TTC549 (cell line): ENCODE data around the gene AHCYL2.
"Not testable (repeated sequence)": the region's sequence is repeated elsewhere in the genome, so short reads cannot be mapped to it uniquely, and the experiment has no call there.

ENCODE experiments used
- FAIRE-seq: peaks from 2 replicates; lab custom pipeline; 2012; peaks lifted over from hg19 to GRCh38; lab: Jason Lieb, UNC

Gene AHCYL2

DNA sequence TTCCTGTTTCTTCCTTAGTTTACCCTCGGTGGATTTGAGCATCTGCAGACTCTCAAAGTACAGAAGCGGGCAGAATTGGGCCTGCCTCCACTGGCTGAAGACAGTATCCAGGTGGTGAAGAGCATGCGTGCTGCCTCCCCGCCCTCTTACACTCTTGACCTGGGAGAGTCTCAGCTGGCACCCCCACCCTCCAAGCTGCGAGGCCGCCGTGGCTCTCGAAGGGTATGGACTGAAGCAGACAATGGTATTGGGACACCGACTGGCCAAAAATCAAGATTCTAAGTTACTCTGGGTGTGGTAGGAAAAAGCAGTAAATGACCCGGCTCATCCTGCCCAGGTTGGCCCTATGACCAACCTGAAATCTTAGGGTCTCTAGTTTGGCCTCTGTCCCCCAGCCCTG, 231.6 kb downstream of the AHCYL2 start:
- no peak for FAIRE-seq

DNA sequence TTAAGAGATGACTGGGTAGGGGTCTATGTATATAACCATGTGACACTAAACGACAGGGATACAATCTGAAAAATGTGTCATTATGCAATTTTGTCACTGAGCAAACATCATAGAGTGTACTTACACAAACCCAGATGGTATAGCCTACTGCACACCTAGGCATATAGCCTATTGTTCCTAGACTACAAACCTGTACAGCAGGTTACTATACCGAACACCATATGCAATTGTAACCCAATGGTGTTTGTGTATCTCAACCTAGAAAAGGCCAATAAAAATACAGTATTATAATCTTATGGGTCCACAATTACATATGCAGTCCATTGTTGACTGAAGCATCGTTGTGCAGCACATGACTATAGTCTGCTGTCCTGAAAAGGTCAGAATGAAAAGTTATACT, 232.3 kb downstream of the AHCYL2 start:
- no peak for FAIRE-seq

DNA sequence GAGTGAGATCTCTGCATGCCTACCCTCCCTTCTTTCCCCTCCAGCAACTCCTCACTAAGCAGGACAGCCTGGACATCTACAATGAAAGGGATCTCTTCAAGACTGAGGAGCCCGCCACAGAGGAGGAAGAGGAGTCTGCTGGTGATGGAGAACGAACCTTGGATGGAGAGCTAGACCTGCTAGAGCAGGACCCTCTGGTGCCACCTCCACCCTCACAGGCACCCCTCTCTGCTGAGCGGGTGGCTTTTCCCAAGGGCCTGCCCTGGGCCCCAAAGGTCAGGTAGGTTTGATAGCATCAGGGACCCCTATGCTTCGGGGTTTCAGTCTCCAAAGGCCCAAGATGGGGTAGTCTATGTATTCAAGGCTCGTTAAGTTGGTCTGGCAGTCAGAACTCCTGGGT, 233.3 kb downstream of the AHCYL2 start:
- no peak for FAIRE-seq

DNA sequence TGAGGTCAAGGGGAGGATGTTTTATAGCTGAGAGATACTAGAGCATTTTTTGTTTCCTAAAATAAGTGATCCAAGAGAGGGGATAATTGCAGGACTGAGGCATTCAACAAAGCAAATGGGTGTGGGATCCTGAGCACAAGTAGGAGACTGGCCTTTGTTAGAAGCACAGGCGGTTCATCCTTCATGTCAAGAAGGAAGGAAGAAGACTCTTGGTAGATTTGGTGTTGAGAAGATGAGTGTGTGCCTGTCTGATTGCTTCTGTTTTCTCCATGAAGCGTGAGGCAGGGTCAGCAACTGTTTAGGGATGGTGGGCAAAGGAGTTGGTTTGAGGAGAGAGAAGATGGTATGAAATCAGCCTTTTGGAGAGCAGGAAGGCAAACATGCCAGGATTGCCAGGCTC, 237.0 kb downstream of the AHCYL2 start:
- no peak for FAIRE-seq

DNA sequence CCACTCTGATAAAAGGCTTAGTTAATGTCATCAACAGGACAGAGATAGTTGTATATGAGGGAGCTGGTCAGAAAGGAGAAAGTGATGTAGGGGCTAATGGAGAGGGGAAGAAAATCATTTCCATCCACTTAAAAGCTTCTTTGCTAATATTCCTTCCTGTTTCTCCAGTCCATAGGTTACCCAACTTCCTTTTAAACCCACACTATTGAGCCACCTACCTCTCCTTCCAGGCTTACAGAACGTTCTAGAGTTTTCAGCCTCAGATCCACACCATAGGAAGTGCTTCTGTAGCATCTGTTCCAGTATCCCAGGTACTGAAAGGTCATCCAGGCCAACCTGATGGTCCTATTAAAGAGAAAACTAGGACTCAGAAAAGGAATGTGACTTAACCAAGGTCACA, 237.6 kb downstream of the AHCYL2 start:
- FAIRE-seq = no peak

DNA sequence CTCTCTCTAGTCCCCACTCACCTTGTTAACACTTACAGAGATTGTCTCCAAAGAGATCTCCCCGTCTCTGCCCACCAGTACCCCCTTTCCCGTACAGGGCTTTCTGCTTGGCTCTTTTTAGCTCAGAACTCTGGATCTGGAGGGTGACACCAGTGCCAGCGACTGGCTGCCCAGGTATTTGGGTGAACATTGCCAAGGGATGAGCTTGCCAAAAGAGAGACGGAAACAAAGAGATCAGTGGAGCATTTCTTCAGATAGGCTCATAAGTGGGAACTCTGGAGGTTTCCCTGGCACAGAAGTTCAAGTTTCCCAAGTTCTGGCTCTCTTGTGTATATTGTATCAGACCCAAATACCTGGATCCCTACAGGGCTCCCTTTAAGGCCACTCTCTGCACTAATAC, 239.4 kb downstream of the AHCYL2 start:
- no peak for FAIRE-seq

DNA sequence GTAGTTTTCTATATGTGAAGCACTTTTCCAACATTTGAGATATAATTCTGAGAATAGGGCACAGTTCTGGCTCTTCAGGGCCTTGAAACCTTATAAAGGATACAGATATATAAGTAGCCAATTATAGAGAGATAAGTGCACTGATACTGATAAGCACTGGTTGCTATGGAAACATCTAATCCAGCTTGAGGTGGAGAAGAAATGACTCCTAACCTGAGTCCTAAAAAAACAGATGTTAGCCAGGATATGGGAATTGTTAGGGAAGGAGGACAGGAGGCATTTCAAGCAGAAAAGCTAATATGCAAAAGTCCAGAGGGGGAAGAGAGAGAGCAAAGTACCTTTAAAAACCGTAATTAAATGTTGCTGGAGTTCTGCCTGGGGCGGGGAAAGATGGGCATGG, 240.2 kb downstream of the AHCYL2 start:
- FAIRE-seq = no peak

DNA sequence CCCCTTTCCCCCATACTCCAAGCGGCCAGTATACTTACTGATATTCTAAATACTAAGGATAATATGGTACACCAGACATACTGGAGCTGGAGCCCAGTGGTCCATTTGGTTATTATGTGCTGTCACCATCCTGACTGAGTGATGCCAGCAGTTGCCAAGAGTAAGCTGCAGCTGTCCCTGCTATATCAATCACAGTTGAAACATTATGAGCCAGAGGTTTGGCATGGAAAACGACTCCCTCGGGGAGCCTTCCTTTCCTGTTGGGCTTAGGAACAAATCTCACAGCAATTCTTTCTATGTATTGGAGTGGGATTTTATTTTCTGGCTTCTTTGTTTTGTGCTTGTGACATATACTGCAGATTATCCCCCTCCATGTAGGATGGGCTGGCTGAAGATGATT, 242.0 kb downstream of the AHCYL2 start:
- FAIRE-seq = no peak

DNA sequence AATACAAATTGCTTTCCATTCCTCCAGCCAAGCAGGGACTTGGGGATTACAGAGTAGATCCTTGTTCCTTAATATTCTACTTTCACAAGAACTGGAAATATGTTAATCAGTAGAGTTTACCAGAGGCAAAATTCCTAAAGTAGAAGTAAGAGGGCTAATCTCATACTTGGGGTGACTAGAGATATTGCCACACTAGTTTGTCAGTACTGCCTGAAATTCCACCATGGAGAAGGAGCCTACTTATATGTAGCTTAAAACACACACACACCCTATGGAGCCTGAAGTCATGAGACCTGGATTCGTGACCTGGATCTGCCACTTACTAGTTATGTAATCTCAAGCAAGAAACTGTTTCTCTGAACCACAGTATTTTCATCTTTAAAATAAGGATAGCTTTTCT, 243.3 kb downstream of the AHCYL2 start:
- FAIRE-seq = no peak

DNA sequence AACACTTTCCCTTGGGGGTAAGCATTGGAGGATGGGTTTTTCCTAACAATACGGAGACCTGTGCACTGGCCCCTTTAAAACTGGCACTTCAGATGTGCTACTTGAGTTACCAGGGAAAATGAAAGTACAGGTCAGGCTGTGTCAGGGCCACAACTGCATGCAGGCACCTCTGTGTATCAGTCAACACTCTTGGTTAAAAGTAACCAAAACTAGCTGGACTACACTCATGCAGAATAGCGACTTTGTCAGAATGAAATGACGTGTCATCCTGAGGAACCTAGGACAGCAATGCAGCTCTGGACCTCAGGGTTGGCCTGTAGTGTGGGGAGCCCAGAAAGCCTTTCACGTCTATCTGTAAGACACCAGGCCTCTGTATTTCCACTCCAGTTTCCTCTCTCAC, 243.7 kb downstream of the AHCYL2 start:
- FAIRE-seq = no peak

DNA sequence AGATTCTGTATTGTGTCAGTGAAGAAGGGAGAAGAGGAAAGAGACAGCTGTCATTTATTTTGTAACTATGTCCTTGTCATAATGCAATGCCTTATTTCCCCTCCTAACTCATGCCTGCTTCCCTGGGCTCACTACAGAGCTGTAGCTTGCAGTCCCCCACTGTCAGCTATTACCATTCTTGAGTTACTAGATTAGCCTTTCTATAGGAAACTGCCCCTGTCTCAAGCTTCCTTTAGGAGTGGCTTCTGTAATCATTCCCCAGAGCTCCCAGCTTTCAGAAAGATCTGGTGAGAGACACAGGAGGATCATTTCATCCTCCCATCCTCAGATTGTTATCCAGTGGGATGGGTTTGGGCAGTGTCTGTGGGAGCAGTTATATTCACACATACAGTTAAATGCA, 245.1 kb downstream of the AHCYL2 start:
- no peak for FAIRE-seq

DNA sequence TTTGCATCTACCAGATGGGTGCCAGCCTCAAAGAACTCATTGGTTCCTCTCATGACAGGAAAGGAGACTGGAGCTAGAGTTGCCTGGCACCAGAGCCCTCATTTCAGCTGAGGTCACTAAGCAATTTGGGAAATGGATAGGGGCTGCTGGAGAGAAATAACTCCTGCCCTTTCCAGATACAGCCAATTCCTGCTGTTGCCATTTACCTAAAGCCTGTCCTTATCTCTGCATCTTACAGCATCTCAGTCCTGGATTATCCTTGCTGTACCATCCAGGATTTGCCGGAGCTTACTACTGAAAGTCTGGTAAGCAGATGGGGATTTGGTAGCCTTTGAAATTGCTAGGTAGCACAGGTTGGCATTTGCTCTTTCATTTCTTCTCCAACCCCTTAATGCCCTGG, 245.6 kb downstream of the AHCYL2 start:
- no peak for FAIRE-seq

DNA sequence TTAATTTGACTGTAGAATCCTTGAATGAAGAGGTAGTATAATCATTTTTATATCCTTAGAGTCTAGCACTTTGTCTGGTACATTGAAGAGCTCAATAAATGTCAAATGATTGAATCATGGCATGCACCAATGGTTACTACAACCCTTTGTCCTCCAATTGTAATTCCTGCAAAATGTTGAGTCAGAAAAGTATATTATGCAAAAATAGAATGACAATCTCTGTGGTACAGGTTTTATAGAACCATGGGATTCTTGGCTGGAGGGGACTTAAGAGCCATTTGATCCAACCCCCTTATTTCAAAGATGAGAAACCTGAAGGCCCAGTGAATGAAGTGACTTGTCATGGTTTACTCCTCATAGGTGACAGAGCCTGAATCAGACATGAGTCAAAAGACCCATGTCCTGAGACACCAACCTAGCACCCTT, 246.6 kb downstream of the AHCYL2 start:
- no peak for FAIRE-seq

DNA sequence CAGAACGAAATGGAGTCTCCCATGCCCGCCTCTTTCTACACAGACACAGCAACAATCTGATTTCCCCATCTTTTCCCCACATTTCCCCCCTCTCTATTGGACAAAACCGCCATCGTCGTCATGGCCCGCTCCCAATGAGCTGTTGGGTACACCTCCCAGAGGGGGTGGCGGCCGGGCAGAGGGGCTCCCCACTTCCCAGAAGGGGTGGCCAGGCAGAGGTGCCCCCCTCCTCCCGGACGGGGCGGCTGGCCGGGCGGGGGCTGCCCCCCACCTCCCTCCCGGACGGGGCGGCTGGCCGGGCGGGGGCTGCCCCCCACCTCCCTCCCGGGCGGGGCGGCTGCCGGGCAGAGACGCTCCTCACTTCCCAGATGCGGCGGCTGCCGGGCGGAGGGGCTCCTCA, 251.1 kb downstream of the AHCYL2 start:
- not testable (repeated sequence) for FAIRE-seq

DNA sequence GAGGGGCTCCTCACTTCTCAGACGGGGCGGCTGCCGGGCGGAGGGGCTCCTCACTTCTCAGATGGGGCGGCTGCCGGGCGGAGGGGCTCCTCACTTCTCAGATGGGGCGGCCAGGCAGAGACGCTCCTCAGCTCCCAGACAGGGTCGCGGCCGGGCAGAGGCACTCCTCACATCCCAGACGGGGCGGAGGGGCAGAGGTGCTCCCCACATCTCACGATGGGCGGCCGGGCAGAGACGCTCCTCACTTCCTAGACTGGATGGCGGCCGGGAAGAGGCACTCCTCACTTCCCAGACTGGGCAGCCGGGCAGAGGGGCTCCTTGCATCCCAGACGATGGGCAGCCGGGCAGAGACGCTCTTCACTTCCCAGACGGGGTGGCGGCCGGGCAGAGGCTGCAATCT, 251.6 kb downstream of the AHCYL2 start:
- not testable (repeated sequence) for FAIRE-seq
